GM12872 (cell line): ENCODE measurements around the gene SLC29A2.

ENCODE experiments used
- TF ChIP-seq, protein P1 (sequence below): IDR thresholded peaks from 3 replicates; pipeline ENCODE4 v1.5.1; 2011; ENCODE audit warnings: low read depth, mild to moderate bottlenecking, low read length, moderate library complexity; ENCODE audit not compliant: insufficient read depth

SLC29A2 gene

DNA sequence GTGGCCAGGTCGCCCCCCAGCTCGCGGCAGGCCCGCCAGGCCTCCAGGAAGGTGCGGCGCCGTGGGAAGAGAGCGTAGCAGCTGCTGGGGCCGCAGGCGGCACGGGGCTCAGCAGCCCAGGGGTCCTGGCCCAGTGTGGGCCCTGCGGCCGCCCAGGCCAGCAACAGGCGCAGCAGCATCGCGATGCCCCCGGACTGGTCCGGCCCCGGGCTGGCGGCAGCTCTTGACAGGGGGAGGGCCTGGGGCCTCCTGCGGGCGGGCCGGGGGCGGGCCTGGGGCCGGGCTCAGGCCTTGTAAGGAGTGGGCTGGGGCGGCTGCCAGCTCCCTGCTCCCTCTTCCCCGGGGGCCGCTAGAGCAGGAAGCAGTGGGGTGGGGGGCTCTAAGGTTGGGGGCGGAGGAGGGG, 54.7 kb downstream of the SLC29A2 start, which contains the start of gene CD248:
Gene CD248 (minus strand): TSS at position 196 of the 403 bp plus-strand sequence. CDS start 17 bp downstream, at position 179.
- TF ChIP-seq, protein P1, sequence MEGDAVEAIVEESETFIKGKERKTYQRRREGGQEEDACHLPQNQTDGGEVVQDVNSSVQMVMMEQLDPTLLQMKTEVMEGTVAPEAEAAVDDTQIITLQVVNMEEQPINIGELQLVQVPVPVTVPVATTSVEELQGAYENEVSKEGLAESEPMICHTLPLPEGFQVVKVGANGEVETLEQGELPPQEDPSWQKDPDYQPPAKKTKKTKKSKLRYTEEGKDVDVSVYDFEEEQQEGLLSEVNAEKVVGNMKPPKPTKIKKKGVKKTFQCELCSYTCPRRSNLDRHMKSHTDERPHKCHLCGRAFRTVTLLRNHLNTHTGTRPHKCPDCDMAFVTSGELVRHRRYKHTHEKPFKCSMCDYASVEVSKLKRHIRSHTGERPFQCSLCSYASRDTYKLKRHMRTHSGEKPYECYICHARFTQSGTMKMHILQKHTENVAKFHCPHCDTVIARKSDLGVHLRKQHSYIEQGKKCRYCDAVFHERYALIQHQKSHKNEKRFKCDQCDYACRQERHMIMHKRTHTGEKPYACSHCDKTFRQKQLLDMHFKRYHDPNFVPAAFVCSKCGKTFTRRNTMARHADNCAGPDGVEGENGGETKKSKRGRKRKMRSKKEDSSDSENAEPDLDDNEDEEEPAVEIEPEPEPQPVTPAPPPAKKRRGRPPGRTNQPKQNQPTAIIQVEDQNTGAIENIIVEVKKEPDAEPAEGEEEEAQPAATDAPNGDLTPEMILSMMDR = no peak

GRCh38 chr11:66315921-66316811, 55.4 kb downstream of the SLC29A2 start:
- TF ChIP-seq, protein P1 = no peak

GRCh38 chr11:66315498-66315885, 56.1 kb downstream of the SLC29A2 start:
- TF ChIP-seq, protein P1 = no peak

- TF ChIP-seq, protein P1 = no peak
These were observed 56.7 kb downstream of the SLC29A2 start for GRCh38 chr11:66314561-66315497.

GRCh38 chr11:66314186-66314501, 57.4 kb downstream of the SLC29A2 start:
- TF ChIP-seq, protein P1 = no peak

GRCh38 chr11:66313321-66314185, 58.0 kb downstream of the SLC29A2 start:
- TF ChIP-seq, protein P1 = no peak
